MM.1S (cell line): Measurements from ENCODE around the gene AKR7A3.

Experiments
- DNase-seq: peaks from one replicate; pipeline ENCODE4 v3.0.0-alpha.2; 2015
- H2AFZ ChIP-seq: fragments of 300-600 bp; sonication (generic); 2 replicates; pipeline ENCODE4 v1.6.0; 2016; ENCODE audit warnings: antibody characterized with exemption, low read length
- H3F3A ChIP-seq: fragments of 300-600 bp; sonication (generic); 2 replicates; pipeline ENCODE4 v1.6.1; 2016; ENCODE audit warnings: mild to moderate bottlenecking, antibody characterized with exemption, low read length, moderate library complexity, mixed read lengths; ENCODE audit not compliant: insufficient read depth
- H3K27ac ChIP-seq: fragments of 300-600 bp; sonication (generic); 2 replicates; pipeline ENCODE4 v1.5.1; 2016; ENCODE audit warnings: mild to moderate bottlenecking, low read length
- H3K27me3 ChIP-seq: fragments of 300-600 bp; sonication (generic); replicated peaks from 2 replicates; pipeline ENCODE4 v1.6.0; 2016; ENCODE audit warnings: low read length; ENCODE audit not compliant: insufficient read depth
- H3K36me3 ChIP-seq: fragments of 300-600 bp; sonication (generic); replicated peaks from 2 replicates; pipeline ENCODE4 v1.6.1; 2016; ENCODE audit warnings: mild to moderate bottlenecking, low read length, mixed read lengths; ENCODE audit not compliant: insufficient read depth
- H3K4me1 ChIP-seq: fragments of 300-600 bp; sonication (generic); 2 replicates; pipeline ENCODE4 v1.6.1; 2016; ENCODE audit warnings: low read length, mixed read lengths
- H3K4me2 ChIP-seq: fragments of 300-600 bp; sonication (generic); 2 replicates; pipeline ENCODE4 v1.6.0; 2016; ENCODE audit warnings: low read depth, low read length
- H3K4me3 ChIP-seq: fragments of 300-600 bp; sonication (generic); 2 replicates; pipeline ENCODE4 v1.5.1; 2016; ENCODE audit warnings: low read length, mixed read lengths
- H3K79me2 ChIP-seq: fragments of 300-600 bp; sonication (generic); 2 replicates; pipeline ENCODE4 v1.6.1; 2016; ENCODE audit warnings: mixed run types, low read length, mixed read lengths
- H3K9ac ChIP-seq: fragments of 300-600 bp; sonication (generic); 2 replicates; pipeline ENCODE4 v1.6.1; 2016; ENCODE audit warnings: low read length, mixed read lengths
- H3K9me2 ChIP-seq: fragments of 300-600 bp; sonication (generic); replicated peaks from 2 replicates; pipeline ENCODE4 v1.6.1; 2016; ENCODE audit warnings: mild to moderate bottlenecking, low read length, mixed read lengths; ENCODE audit not compliant: insufficient read depth
- H3K9me3 ChIP-seq: fragments of 300-600 bp; sonication (generic); replicated peaks from 2 replicates; pipeline ENCODE4 v1.6.1; 2016; ENCODE audit warnings: mild to moderate bottlenecking, low read length, mixed read lengths; ENCODE audit not compliant: insufficient read depth
- H4K20me1 ChIP-seq: fragments of 300-600 bp; sonication (generic); 2 replicates; pipeline ENCODE4 v1.6.1; 2016; ENCODE audit warnings: mild to moderate bottlenecking, low read length, moderate library complexity, mixed read lengths; ENCODE audit not compliant: insufficient read depth
- CTCF ChIP-seq: fragments of 300-600 bp; sonication (generic); IDR thresholded peaks from 2 replicates; pipeline ENCODE4 v1.5.1; 2016; ENCODE audit warnings: antibody characterized with exemption, low read length, mixed read lengths
- EZH2 ChIP-seq: fragments of 300-600 bp; sonication (generic); optimal IDR thresholded peaks from 2 replicates; pipeline ENCODE3; 2017; ENCODE audit warnings: low read depth, mild to moderate bottlenecking, antibody characterized with exemption, low read length, mixed read lengths
- EZH2phosphoT487 ChIP-seq: fragments of 300-600 bp; sonication (generic); IDR thresholded peaks from 2 replicates; pipeline ENCODE4 v1.6.1; 2018; ENCODE audit warnings: antibody characterized with exemption, low read length

Gene AKR7A3

GRCh38 chr1:19310061-19310460 is 21.5 kb upstream of the AKR7A3 start:
- DNase-seq: no peak
- Histone ChIP-seq H3K9ac (no peak overlapping the region), H3K27me3 (no peaks in the 10 kb centered on the region), H2AFZ (no peak overlapping the region), H3K9me3 (no peaks in the 10 kb centered on the region), H3K4me3 (no peak overlapping the region), H3K27ac (no peak overlapping the region), H4K20me1 (no peaks in the 10 kb centered on the region), H3K9me2 (no peaks in the 10 kb centered on the region), H3K4me2 (no peak overlapping the region), H3F3A (no peaks in the 10 kb centered on the region), H3K36me3 (no peaks in the 10 kb centered on the region; the same call in 1 of the 2 replicates), H3K4me1 (peaks cover 15% of the 10 kb centered on the region; the same call in 1 of the 2 replicates), H3K79me2 (peaks cover 16% of the 10 kb centered on the region)
- TF ChIP-seq CTCF: no peak
- TF ChIP-seq EZH2phosphoT487: no peak
- no peak for TF ChIP-seq EZH2

GRCh38 chr1:19309123-19309813 is 20.7 kb upstream of the AKR7A3 start:
- Histone ChIP-seq H3K4me3 (no peak overlapping the region), H4K20me1 (no peaks in the 10 kb centered on the region), H2AFZ (no peak overlapping the region), H3K79me2 (peaks cover 16% of the 10 kb centered on the region), H3K36me3 (no peaks in the 10 kb centered on the region; the same call in 1 of the 2 replicates), H3K4me1 (peaks cover 15% of the 10 kb centered on the region; the same call in 1 of the 2 replicates), H3K9me3 (no peaks in the 10 kb centered on the region), H3K4me2 (no peak overlapping the region), H3F3A (no peaks in the 10 kb centered on the region), H3K27me3 (no peaks in the 10 kb centered on the region), H3K9ac (no peak overlapping the region), H3K27ac (no peak overlapping the region), H3K9me2 (no peaks in the 10 kb centered on the region)
- no peak for DNase-seq
- TF ChIP-seq CTCF (no peak), EZH2phosphoT487 (no peak), EZH2 (no peak)

- no peak overlapping the region for H3K4me2 ChIP-seq
- TF ChIP-seq EZH2phosphoT487: no peak
- TF ChIP-seq EZH2: no peak
- TF ChIP-seq CTCF: no peak
- H3K4me3 ChIP-seq: no peak overlapping the region
- no peaks in the 10 kb centered on the region for H3K9me2 ChIP-seq
- H3K79me2 ChIP-seq: peaks cover 16% of the 10 kb centered on the region
- no peak overlapping the region for H3K9ac ChIP-seq
- no peaks in the 10 kb centered on the region for H3K27me3 ChIP-seq
- DNase-seq: no peak
- no peaks in the 10 kb centered on the region for H3K9me3 ChIP-seq
- H3F3A ChIP-seq: no peaks in the 10 kb centered on the region
- no peaks in the 10 kb centered on the region; the same call in none of the 2 replicates for H3K36me3 ChIP-seq
- H3K4me1 ChIP-seq: peaks cover 15% of the 10 kb centered on the region; the same call in 1 of the 2 replicates
- H3K27ac ChIP-seq: no peak overlapping the region
- no peaks in the 10 kb centered on the region for H4K20me1 ChIP-seq
- H2AFZ ChIP-seq: no peak overlapping the region
Measured at GRCh38 chr1:19308509-19308907, 19.9 kb upstream of the AKR7A3 start.
